SKM-1 (cell line): ENCODE results near the gene AURKAIP1.
A peak's percentile ranks its signal among the peaks of the same experiment; 100 is the strongest.
"Not testable (repeated sequence)": the region's sequence is repeated elsewhere in the genome, so short reads cannot be mapped to it uniquely, and the experiment has no call there.

Source experiments
- DNase-seq: peaks from one replicate; lab custom pipeline; 2025; ENCODE audit not compliant: unreplicated experiment; lab: John Stamatoyannopoulos, UW

AURKAIP1 gene

GRCh38 chr1:1387098-1388077 is 12.4 kb upstream of the AURKAIP1 start:
- no peak for DNase-seq

GRCh38 chr1:1385931-1386330 is 10.9 kb upstream of the AURKAIP1 start:
- no peak for DNase-seq

GRCh38 chr1:1385339-1385738 is 10.3 kb upstream of the AURKAIP1 start:
- not testable (repeated sequence) for DNase-seq

- DNase-seq, result no peak
These were observed 6.3 kb upstream of the AURKAIP1 start for GRCh38 chr1:1381294-1381693.

GRCh38 chr1:1380860-1381259 is 5.9 kb upstream of the AURKAIP1 start:
- DNase-seq, result no peak

GRCh38 chr1:1377540-1378205 is 2.7 kb upstream of the AURKAIP1 start:
- DNase-seq, result no peak

GRCh38 chr1:1376551-1377226 is 1.7 kb upstream of the AURKAIP1 start:
- DNase-seq, result no peak

GRCh38 chr1:1374589-1374928 is 448 bp downstream of the AURKAIP1 start:
- DNase-seq, result no peak

- DNase-seq, result no peak
These were observed 1.0 kb downstream of the AURKAIP1 start for GRCh38 chr1:1373815-1374588.

- DNase-seq, result no peak
These were observed 1.8 kb downstream of the AURKAIP1 start for GRCh38 chr1:1373051-1373814.

GRCh38 chr1:1371746-1372711 is 3.0 kb downstream of the AURKAIP1 start:
- DNase-seq, result no peak

- DNase-seq, result peak; percentile 73
These were observed 3.7 kb downstream of the AURKAIP1 start for GRCh38 chr1:1371364-1371745.

GRCh38 chr1:1370771-1371300 is 4.2 kb downstream of the AURKAIP1 start:
- no peak for DNase-seq

- not testable (repeated sequence) for DNase-seq
These were observed 4.9 kb downstream of the AURKAIP1 start for GRCh38 chr1:1370094-1370493.

GRCh38 chr1:1367315-1367714 is 7.7 kb downstream of the AURKAIP1 start:
- no peak for DNase-seq

GRCh38 chr1:1366699-1367066 is 8.3 kb downstream of the AURKAIP1 start:
- DNase-seq, result no peak

GRCh38 chr1:1365875-1366698 is 8.9 kb downstream of the AURKAIP1 start:
- no peak for DNase-seq

- no peak for DNase-seq
These were observed 10.7 kb downstream of the AURKAIP1 start for GRCh38 chr1:1364266-1364665.
